Measurements from ENCODE around the gene CDH15.

Gene CDH15

GRCh38 chr16:89209522-89210044, 38.0 kb downstream of the CDH15 start:
- no peak for ATAC-seq
- TF ChIP-seq, protein P1, sequence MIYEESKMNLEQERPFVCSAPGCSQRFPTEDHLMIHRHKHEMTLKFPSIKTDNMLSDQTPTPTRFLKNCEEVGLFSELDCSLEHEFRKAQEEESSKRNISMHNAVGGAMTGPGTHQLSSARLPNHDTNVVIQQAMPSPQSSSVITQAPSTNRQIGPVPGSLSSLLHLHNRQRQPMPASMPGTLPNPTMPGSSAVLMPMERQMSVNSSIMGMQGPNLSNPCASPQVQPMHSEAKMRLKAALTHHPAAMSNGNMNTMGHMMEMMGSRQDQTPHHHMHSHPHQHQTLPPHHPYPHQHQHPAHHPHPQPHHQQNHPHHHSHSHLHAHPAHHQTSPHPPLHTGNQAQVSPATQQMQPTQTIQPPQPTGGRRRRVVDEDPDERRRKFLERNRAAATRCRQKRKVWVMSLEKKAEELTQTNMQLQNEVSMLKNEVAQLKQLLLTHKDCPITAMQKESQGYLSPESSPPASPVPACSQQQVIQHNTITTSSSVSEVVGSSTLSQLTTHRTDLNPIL (CRISPR knock-in tag; IDR thresholded peaks at IDR 0.05; ENCODE audit: low read depth) = no peak
- TF ChIP-seq TOX (CRISPR knock-in tag; IDR thresholded peaks at IDR 0.05; ENCODE audit: borderline replicate concordance) = no peak

- peak; percentile 52 for ATAC-seq
These were observed 38.8 kb downstream of the CDH15 start for GRCh38 chr16:89210165-89210903.

DNA sequence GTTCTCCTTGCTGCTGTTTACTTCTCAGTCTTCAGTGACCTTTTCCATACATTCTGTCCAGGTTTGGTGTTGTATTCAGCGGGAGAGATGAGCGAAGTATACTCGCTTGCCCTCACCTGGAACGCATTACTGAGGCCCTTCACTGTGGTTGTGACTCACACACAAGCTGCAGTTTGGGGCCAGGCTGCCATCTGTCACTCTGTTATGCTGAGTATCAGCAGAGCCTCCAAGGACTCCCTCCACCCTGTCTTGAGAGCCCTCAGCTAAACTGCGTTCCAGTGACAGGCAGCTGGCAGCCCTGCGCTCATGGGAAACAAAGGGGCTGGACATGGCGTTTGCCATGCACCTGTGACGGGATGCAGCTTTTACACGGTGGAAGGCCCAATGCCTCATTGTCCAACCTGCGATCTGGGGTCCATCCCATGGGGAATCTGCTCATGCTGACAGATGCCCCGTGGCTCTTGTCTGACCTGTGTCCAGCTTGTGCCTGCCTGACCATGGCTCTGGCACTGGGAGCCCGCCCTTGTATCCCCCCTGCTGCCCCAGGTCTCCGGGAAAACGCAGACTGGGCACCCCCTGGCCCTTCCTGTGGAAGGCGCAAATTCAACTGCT, 39.5 kb downstream of the CDH15 start:
- no peak for TF ChIP-seq ESRRG (CRISPR knock-in tag; IDR thresholded peaks at IDR 0.05)
- no peak for TF ChIP-seq ZC3H10 (CRISPR knock-in tag; IDR thresholded peaks at IDR 0.05)
- TF ChIP-seq PPARA (CRISPR knock-in tag; IDR thresholded peaks at IDR 0.05; ENCODE audit: borderline replicate concordance) = no peak
- peak; percentile 90 for ATAC-seq

More at GRCh38 chr16:89210165-89210903, 38.8 kb downstream of the CDH15 start:
- TF ChIP-seq ARNTL (CRISPR knock-in tag; IDR thresholded peaks at IDR 0.05; ENCODE audit: borderline replicate concordance, low read depth) (no peak), ZFP3 (CRISPR knock-in tag; IDR thresholded peaks at IDR 0.05) (no peak), CSRNP3 (CRISPR knock-in tag; IDR thresholded peaks at IDR 0.05) (no peak), BACH2 (CRISPR knock-in tag; IDR thresholded peaks at IDR 0.05; ENCODE audit: borderline replicate concordance) (no peak), ZC3H10 (CRISPR knock-in tag; IDR thresholded peaks at IDR 0.05) (no peak)

DNA sequence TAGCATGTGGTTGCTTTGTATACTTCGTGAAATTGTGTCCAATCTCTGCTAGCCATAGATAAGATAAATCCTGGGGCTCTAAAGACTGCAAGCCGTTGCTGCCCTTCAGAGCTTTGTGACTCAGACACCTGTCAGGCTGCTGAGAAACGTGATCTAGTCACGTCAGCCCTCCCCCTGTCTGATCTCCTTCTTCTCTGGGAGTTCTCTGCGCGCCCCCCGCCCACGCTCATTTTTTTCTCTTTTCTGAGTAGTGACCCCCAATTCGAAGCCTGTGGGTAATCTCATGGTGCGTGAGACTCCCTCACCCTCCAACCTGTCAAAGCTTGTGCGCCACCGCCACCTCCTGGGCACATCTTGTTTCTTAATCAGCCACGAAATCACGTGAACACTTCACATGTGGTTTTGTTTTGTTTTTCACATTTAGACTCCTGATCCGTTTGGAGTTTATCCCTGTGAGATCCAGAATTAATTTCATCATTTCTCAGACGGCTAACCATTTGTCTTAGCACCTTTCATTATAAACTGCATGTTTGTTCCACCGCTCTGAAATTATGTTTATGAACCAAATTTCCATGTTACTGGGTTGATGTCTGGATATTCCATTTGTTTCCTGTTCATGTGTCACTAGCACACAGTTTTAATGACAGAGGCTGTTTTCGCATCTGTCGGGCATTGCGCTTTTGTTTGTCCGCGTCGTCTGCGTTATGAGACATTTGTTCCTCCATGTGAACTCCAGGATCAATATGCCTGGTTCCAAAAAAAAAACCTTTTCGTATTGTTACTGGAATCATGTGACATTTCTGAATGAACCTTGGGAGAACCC, 45.0 kb downstream of the CDH15 start:
- TF ChIP-seq BACH2 (CRISPR knock-in tag; IDR thresholded peaks at IDR 0.05; ENCODE audit: borderline replicate concordance) = no peak
- no peak for TF ChIP-seq RARB (CRISPR knock-in tag; IDR thresholded peaks at IDR 0.05)
- no peak for TF ChIP-seq TOX (CRISPR knock-in tag; IDR thresholded peaks at IDR 0.05; ENCODE audit: borderline replicate concordance)
- TF ChIP-seq, protein P1 (CRISPR knock-in tag; IDR thresholded peaks at IDR 0.05; ENCODE audit: low read depth) = no peak
- no peak for TF ChIP-seq GLIS3 (CRISPR knock-in tag; IDR thresholded peaks at IDR 0.05)
- TF ChIP-seq TCF4 (CRISPR knock-in tag; IDR thresholded peaks at IDR 0.05; ENCODE audit: borderline replicate concordance) = no peak
- no peak for TF ChIP-seq CSRNP3 (CRISPR knock-in tag; IDR thresholded peaks at IDR 0.05)
- TF ChIP-seq POU6F1 (CRISPR knock-in tag; IDR thresholded peaks at IDR 0.05; ENCODE audit: borderline replicate concordance, low read depth) = no peak
- ATAC-seq = peak; percentile 83

DNA sequence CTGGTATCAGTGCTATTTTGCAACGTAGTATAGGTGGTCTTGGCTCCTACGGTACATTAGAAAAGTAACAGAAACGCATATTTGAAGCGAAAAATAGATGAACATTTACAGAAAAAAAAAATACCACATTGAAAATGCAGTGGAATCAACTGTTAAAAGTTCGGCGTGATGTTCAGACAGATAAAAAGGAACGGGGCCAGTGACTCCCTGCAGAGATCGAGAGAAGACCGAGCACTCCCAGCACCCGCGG, 45.5 kb downstream of the CDH15 start:
- no peak for ATAC-seq
- no peak for TF ChIP-seq BACH2 (CRISPR knock-in tag; IDR thresholded peaks at IDR 0.05; ENCODE audit: borderline replicate concordance)
- no peak for TF ChIP-seq CSDC2 (CRISPR knock-in tag; IDR thresholded peaks at IDR 0.05)
- TF ChIP-seq ZFP30 (CRISPR knock-in tag; IDR thresholded peaks at IDR 0.05) = no peak
- no peak for TF ChIP-seq ZNF565 (CRISPR knock-in tag; conservative IDR thresholded peaks at IDR 0.05; ENCODE audit: low read depth)
- TF ChIP-seq TOX (CRISPR knock-in tag; IDR thresholded peaks at IDR 0.05; ENCODE audit: borderline replicate concordance) = no peak
- TF ChIP-seq ZNF70 (CRISPR knock-in tag; IDR thresholded peaks at IDR 0.05) = no peak
- no peak for TF ChIP-seq RARB (CRISPR knock-in tag; IDR thresholded peaks at IDR 0.05)
- TF ChIP-seq, protein P1 (CRISPR knock-in tag; IDR thresholded peaks at IDR 0.05; ENCODE audit: low read depth) = no peak
- TF ChIP-seq OSR1 (CRISPR knock-in tag; IDR thresholded peaks at IDR 0.05) = no peak
- no peak for TF ChIP-seq CSRNP3 (CRISPR knock-in tag; IDR thresholded peaks at IDR 0.05)

Measured in SK-N-SH treated with all-trans-retinoic acid at 6 μM for 48 hours (cell line).